HepG2 (cell line): Measurements from ENCODE around the gene GRK5.

ENCODE experiments used
- CTCF ChIP-seq: sonication (generic); formaldehyde crosslinking; IDR thresholded peaks from 2 replicates; pipeline ENCODE4 v1.5.0; 2020; ENCODE audit warnings: mild to moderate bottlenecking, missing genetic modification reagents, moderate library complexity
- E2F1 ChIP-seq: sonication (generic); formaldehyde crosslinking; IDR thresholded peaks from 2 replicates; pipeline ENCODE4 v1.5.0; 2020; ENCODE audit warnings: missing genetic modification reagents
- HNRNPK ChIP-seq: fragments of 200-400 bp; formaldehyde crosslinking; IDR thresholded peaks from 2 replicates; pipeline ENCODE4 v1.6.1; 2018; ENCODE audit warnings: low read length, low read depth, moderate library complexity, mild to moderate bottlenecking; ENCODE audit not compliant: poor library complexity, severe bottlenecking
- ZNF639 ChIP-seq: conservative IDR thresholded peaks from 2 replicates; pipeline ENCODE4 v1.6.1; 2018; ENCODE audit warnings: missing genetic modification reagents
- ZSCAN29 ChIP-seq: sonication (generic); formaldehyde crosslinking; conservative IDR thresholded peaks from 2 replicates; pipeline ENCODE4 v1.4.0; 2020; ENCODE audit warnings: mild to moderate bottlenecking, missing genetic modification reagents

GRCh38 chr10:119505131-119505551 is 297.8 kb downstream of the GRK5 start:
- no peak for TF ChIP-seq ZNF639 (CRISPR knock-in tag)
- no peak for TF ChIP-seq CTCF (CRISPR knock-in tag)
- no peak for TF ChIP-seq ZSCAN29 (CRISPR knock-in tag)
- no peak for TF ChIP-seq HNRNPK
- TF ChIP-seq E2F1 (CRISPR knock-in tag) = no peak
